Calu3 (cell line): ENCODE data around the gene CRACR2A. TPM values are rescaled to one million over a fixed set of nuclear protein-coding genes. Genes with fewer than 3 reads are reported as not detected.

ENCODE experiments used
- BruUV-seq: library from RNA; stranded (reverse); fragments of 400-500 nt; replicated peaks from 2 replicates; lab custom pipeline; 2021; lab: Mats Ljungman, UMichigan
- CTCF ChIA-PET: fragments of 300-600 bp; sonication (Branson Sonifier 250); formaldehyde crosslinking; loops from one replicate; lab custom pipeline; 2022; ENCODE audit warnings: antibody characterized with exemption; lab: Charles Lee
- DNase-seq: peaks from one replicate; pipeline ENCODE4 v3.0.0; 2022
- H3K27ac Mint-ChIP-seq: one replicate; pipeline ENCODE4 v1.8.0; 2022; ENCODE audit warnings: mixed read lengths; ENCODE audit not compliant: unreplicated experiment
- H3K27me3 Mint-ChIP-seq: one replicate; pipeline ENCODE4 v1.8.0; 2022; ENCODE audit warnings: mixed read lengths; ENCODE audit not compliant: unreplicated experiment
- H3K36me3 Mint-ChIP-seq: one replicate; pipeline ENCODE4 v1.8.0; 2022; ENCODE audit warnings: mild to moderate bottlenecking, moderate library complexity, mixed read lengths; ENCODE audit not compliant: insufficient read depth, unreplicated experiment
- H3K4me1 Mint-ChIP-seq: one replicate; pipeline ENCODE4 v1.8.0; 2022; ENCODE audit warnings: mild to moderate bottlenecking, low read depth, mixed read lengths; ENCODE audit not compliant: unreplicated experiment
- H3K4me3 Mint-ChIP-seq: one replicate; pipeline ENCODE4 v1.8.0; 2022; ENCODE audit warnings: mild to moderate bottlenecking, low read depth, moderate library complexity, mixed read lengths; ENCODE audit not compliant: unreplicated experiment
- H3K9me3 Mint-ChIP-seq: one replicate; pipeline ENCODE4 v1.8.0; 2022; ENCODE audit warnings: low read depth, mixed read lengths; ENCODE audit not compliant: unreplicated experiment
- intact Hi-C: fragments of 100-400 bp; cut with micrococcal nuclease; formaldehyde crosslinking; loops from one replicate; pipeline ENCODE4 v1.10.0; 2022; ENCODE audit not compliant: unreplicated experiment
- total RNA-seq: library from RNA; stranded (reverse); gene quantifications from 2 replicates; pipeline ENCODE4 v1.2.3, GENCODE V29; 2022
- TF ChIP-seq, protein P1 (sequence below): fragments of 200-600 bp; IDR thresholded peaks from one replicate; pipeline ENCODE4 v1.8.0; 2022; ENCODE audit warnings: antibody characterized with exemption; ENCODE audit not compliant: unreplicated experiment

CRACR2A gene
- total RNA-seq, 1 experiment from 2014 or later, result 9.5 TPM

DNA sequence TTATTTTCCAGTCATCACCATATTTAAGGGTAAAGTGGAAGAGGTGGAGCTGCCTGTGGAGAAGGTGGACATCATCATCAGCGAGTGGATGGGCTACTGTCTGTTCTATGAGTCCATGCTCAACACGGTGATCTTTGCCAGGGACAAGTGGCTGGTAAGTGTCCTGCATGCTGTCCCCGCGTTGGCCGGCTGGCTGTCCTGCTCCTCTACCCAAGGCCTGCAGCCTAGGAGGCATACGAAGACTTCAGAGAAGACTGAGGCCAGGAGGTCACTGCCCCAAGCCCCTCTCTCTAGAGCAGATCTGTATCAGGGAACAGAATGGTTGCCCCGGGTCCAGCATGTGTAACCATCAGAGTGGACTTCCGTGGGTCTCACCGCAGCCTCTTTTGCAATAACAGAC lies 184.2 kb downstream of the CRACR2A start:
- TF ChIP-seq, protein P1, sequence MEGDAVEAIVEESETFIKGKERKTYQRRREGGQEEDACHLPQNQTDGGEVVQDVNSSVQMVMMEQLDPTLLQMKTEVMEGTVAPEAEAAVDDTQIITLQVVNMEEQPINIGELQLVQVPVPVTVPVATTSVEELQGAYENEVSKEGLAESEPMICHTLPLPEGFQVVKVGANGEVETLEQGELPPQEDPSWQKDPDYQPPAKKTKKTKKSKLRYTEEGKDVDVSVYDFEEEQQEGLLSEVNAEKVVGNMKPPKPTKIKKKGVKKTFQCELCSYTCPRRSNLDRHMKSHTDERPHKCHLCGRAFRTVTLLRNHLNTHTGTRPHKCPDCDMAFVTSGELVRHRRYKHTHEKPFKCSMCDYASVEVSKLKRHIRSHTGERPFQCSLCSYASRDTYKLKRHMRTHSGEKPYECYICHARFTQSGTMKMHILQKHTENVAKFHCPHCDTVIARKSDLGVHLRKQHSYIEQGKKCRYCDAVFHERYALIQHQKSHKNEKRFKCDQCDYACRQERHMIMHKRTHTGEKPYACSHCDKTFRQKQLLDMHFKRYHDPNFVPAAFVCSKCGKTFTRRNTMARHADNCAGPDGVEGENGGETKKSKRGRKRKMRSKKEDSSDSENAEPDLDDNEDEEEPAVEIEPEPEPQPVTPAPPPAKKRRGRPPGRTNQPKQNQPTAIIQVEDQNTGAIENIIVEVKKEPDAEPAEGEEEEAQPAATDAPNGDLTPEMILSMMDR, result no peak
- CTCF ChIA-PET, result no interaction called here
- no peak overlapping the region for H3K4me3 Mint-ChIP-seq
- no peaks in the 10 kb centered on the region for H3K9me3 Mint-ChIP-seq
- BruUV-seq, result no TSS peak
- H3K27me3 Mint-ChIP-seq, result peaks cover 98% of the 10 kb centered on the region
- intact Hi-C loops, result no loop called here
- H3K27ac Mint-ChIP-seq, result no peak overlapping the region
- no peaks in the 10 kb centered on the region for H3K4me1 Mint-ChIP-seq
- no peaks in the 10 kb centered on the region for H3K36me3 Mint-ChIP-seq
- DNase-seq, result no peak

DNA sequence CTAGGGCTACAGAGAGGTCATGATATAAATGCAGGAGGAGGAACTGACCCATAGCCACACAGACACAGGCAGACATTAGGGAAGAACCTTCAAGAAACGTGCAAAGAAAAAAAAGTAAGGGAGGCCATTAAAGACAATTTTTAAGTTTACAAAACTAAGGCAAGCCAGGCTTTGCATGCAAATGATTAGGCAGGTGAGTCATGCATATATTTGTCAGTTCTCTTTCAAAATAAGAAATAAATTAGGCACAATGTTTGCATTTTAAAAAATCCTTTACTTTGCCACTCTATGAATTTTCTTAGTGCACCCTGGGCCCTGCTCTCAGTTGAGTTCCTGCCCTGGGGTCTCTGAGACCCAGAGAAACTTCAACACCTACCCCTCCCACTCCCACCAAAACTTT lies 186.9 kb downstream of the CRACR2A start:
- Mint-ChIP-seq H3K27ac (no peak overlapping the region), H3K4me3 (no peak overlapping the region), H3K9me3 (no peaks in the 10 kb centered on the region), H3K36me3 (no peaks in the 10 kb centered on the region), H3K4me1 (no peaks in the 10 kb centered on the region), H3K27me3 (peaks cover 94% of the 10 kb centered on the region)
- TF ChIP-seq, protein P1, result no peak
- CTCF ChIA-PET, result no interaction called here
- DNase-seq, result no peak
- intact Hi-C loops, result no loop called here
- no TSS peak for BruUV-seq

Other genes starting within 250 kb of the CRACR2A start
- 3.7 and 5.2 TPM in 2 replicates for gene PARP11, start 120.3 kb upstream of the CRACR2A start, total RNA-seq